Epidermal melanocyte (primary cell): ENCODE data around the gene TBCD.

ENCODE experiments used
- DNase-seq: peaks from one replicate; pipeline ENCODE4 v3.0.0; 2011; ENCODE audit warnings: low spot score; ENCODE audit not compliant: insufficient read length

The TBCD gene

DNA sequence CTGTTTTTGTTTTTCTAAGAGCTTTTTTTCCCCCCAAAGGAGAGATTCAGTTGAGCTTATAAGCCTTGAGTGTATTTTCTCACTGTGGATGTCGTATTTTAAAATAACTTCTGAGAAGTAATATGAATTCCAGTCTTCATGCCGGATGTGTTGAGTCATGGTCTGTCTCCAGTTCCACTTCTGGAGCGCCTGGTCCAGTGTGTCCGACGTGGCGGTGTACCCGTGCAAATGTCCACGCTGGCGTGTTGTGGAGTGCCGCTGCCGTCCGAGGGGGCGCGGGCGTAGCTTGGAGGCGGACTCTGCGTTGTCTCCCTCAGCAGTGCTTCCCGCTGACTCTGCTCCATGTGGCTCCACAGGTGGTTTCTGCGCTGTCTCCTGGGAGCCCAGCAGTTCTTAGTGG is 148.9 kb downstream of the TBCD start:
- DNase-seq, result no peak

- no peak for DNase-seq
These were observed 149.5 kb downstream of the TBCD start for GRCh38 chr17:82901356-82901755.

- DNase-seq, result no peak
These were observed 150.0 kb downstream of the TBCD start for GRCh38 chr17:82901856-82902255.

DNA sequence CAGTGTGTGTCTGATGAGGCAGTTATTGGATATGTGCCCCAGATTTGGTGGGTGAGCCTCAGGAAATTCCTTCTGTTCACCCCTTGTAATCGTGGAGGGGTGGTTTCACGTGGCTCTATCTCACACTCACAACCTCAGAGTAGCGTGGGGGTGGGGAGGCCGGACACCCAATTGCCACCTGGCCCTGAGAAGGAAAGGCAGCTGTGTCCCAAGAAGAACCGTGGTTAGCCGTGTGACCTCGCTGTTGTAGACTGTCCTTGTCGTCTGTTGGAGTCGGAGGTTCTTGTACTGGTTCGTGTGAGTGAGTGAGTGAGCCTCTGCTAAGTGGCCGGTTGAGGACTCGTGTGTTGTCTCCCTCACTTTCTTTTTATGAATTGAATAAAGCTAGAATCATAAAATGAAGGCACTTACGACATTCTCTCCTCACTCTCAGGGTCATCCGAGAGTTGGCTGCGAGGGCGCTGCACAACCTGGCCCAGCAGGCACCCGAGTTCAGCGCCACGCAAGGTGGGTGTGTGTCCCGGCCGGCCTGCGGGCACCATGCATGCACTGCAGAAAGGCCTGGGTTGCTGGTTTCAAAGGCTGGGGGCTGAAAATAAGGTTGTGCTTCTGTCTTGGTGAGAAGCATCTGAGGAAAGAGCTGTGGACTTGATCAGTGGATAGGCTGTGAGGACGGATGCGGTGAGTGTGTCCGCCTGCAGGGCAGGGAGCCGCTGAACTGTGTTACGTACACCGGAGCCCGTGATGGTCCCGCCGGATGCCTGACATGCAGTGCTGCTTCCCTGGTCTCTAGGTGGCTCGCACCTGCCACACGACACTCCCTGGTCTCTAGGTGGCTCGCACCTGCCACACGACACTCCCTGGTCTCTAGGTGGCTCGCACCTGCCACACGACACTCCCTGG is 151.4 kb downstream of the TBCD start:
- no peak for DNase-seq

DNA sequence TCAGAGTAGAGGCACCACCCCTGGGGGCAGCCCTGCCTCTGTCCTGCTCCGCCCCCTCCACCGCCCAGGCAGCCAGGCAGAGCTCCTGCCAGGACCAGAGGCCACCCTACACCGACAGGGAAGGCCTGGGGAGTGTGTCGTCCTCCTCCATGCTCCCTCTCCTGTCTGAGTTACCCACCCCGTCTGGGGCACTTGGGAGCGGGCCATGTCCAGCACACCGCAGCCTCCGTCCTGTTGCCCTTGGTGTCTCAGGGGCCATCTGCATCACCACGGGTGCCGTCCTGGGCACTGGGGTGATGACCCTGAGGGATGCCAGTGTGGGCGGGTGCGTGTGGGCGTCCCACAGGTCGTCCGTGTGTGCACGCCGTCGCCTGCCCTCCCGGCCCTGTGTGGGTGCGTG is 153.3 kb downstream of the TBCD start:
- no peak for DNase-seq

- no peak for DNase-seq
These were observed 156.1 kb downstream of the TBCD start for GRCh38 chr17:82907797-82908542.

DNA sequence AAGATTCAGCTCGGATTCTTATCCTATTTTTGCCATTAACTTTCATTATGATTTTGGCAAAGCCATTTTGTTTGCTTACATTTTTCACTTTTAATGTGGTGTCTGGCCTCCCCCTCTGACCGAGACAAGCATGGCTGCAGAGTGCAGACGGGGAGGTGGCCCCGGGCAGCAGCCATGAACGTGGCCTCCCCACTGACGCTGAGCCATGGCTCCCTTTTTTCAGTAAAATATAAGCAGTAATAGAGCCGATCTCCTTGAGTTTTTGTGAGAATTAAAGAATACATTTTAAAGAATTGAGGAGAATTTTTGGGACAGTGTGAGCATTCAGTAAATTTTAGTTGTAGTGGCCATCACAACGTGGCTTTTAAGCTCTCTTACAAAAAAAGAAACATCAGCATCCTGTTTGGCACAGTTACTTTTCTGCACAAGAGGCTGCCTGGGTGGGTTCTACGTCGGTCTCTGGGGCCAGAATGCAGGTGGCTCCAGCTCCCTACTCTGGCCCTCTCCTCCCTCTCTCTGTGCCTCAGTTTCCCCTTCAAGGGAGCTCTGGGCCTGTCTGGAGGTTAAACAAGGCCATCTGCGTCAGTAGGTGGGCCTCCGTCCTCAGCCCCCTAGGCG is 156.8 kb downstream of the TBCD start:
- DNase-seq, result no peak

- DNase-seq, result no peak
These were observed 157.5 kb downstream of the TBCD start for GRCh38 chr17:82909322-82909904.

GRCh38 chr17:82910041-82910481 is 158.2 kb downstream of the TBCD start:
- no peak for DNase-seq

DNA sequence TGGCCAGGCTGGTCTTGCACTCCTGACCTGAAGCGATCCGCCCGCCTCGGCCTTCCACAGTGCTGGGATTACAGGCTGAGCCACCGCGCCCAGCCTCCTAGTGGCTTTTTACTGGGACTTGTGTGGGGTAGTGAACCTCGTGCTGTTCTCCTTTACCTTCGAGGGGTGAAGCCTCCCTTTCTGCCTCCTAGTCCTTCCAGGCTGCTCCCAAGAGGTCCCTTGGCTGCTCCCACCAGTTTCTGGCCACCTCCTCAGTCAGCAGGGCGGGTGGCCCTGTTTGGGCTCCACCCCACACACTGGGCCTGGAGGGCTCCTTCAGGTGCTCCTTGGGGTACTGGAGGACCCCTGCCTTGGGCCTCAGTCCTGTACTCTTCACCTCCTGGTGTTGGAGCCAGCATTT is 158.9 kb downstream of the TBCD start:
- no peak for DNase-seq

GRCh38 chr17:82911822-82912221 is 160.0 kb downstream of the TBCD start:
- DNase-seq, result no peak

DNA sequence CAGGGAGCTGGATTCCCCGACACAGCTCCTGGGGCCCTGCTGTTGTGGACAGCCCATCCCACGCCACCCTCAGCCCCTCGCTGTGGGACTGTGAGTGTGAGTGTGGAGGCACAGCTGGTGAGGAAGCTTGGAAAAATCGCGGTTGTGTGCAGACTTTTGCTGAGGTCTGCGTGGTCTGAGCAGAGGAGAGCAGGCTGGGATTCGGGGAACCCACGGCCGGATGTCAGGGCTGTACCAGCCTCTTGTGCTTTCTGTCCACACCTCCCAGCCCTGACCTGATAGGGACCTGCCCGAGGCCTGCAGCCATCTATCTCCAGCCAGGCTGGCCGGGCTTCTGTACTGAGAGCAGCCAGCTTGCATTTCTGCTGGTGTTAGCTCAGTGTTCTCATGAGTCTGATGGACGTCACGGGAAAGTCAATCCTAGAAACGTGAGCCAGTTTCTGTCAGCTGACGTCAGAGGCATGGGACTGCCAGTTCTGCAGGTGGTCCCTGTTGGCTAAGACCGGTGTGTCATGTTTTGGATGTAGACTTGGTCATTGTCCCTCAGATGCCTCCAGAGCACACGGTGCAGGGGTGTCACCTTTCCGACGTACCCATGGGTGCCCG is 160.7 kb downstream of the TBCD start:
- DNase-seq, result no peak

- no peak for DNase-seq
These were observed 161.6 kb downstream of the TBCD start for GRCh38 chr17:82913304-82914043.

DNA sequence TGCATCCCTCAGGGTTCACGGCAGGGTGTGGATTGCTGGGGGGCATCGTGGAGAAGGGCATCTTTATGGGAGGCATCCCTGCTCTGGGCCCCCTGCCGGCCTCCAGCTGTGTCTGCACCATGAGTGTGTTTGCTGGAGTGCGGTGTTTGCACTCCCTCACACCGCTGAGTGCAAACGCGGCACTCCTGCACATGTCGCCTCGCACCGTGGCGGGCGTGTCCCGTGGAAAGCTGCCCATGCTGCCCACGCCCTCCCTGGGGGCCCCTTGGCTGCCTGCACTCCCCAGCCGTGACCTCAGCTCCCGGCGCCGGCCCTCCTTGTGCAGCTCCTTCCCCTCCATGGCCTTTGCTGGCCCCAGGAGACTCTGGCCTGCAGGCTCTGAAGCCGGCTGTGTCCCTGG is 162.5 kb downstream of the TBCD start:
- no peak for DNase-seq

GRCh38 chr17:82915010-82915756 is 163.3 kb downstream of the TBCD start:
- DNase-seq, result no peak

- DNase-seq, result no peak
These were observed 163.8 kb downstream of the TBCD start for GRCh38 chr17:82915757-82916027.

- DNase-seq, result no peak
These were observed 166.0 kb downstream of the TBCD start for GRCh38 chr17:82917699-82918345.

GRCh38 chr17:82918508-82918907 is 166.6 kb downstream of the TBCD start:
- no peak for DNase-seq

GRCh38 chr17:82920150-82920549 is 168.3 kb downstream of the TBCD start:
- no peak for DNase-seq

- no peak for DNase-seq
These were observed 168.8 kb downstream of the TBCD start for GRCh38 chr17:82920715-82921114.
